Esophagus muscularis mucosa (tissue), 4 donors: Measurements from ENCODE around the gene PIGM. TPM values are rescaled to one million over a fixed set of nuclear protein-coding genes. Genes with fewer than 3 reads are reported as not detected.
"Not testable (repeated sequence)": the region's sequence is repeated elsewhere in the genome, so short reads cannot be mapped to it uniquely, and the experiment has no call there.

ENCODE experiments used
- DNase-seq: peaks from one replicate; pipeline ENCODE4 v3.0.0-alpha.2; 2017; ENCODE audit errors: extremely low spot score
- H3K27ac ChIP-seq, 4 donors: fragments of 200-600 bp; sonication (generic); replicated peaks in 1 of 4; 1 replicate in 3 of 4; 2 replicates in 1 of 4; pipeline ENCODE4 v1.5.1; 2016 to 2019; ENCODE audit warnings: mild to moderate bottlenecking in 1 of 4
- H3K27me3 ChIP-seq, 4 donors: fragments of 200-600 bp; sonication (generic); one replicate each; pipeline versions ENCODE4 v1.5.1 to v1.6.0; 2016 to 2019
- H3K36me3 ChIP-seq, 4 donors: fragments of 200-600 bp; sonication (generic); one replicate each; pipeline ENCODE4 v1.5.1; 2016 to 2019
- H3K4me1 ChIP-seq, 4 donors: fragments of 200-600 bp; sonication (generic); one replicate each; pipeline ENCODE4 v1.5.1; 2016 to 2019
- H3K4me3 ChIP-seq, 4 donors: fragments of 200-600 bp; sonication (generic); 1 replicate in 2 of 4; 2 replicates in 2 of 4; pipeline ENCODE4 v1.5.1; 2016 to 2019; ENCODE audit warnings: mild to moderate bottlenecking in 4 of 4, moderate library complexity in 1 of 4
- H3K9me3 ChIP-seq, 4 donors: fragments of 200-600 bp; sonication (generic); 1 replicate in 3 of 4; 2 replicates in 1 of 4; pipeline ENCODE4 v1.5.1; 2016 to 2019
- CTCF ChIP-seq, 3 experiments: fragments of 200-600 bp in 2 of 3; fragments of 450-650 bp in 1 of 3; sonication (generic) in 2 of 3; IDR thresholded peaks; one replicate each; pipeline ENCODE4 v1.5.1; 2017 to 2019; ENCODE audit warnings: antibody characterized with exemption in 3 of 3, mild to moderate bottlenecking in 2 of 3, moderate library complexity in 1 of 3
- EP300 ChIP-seq: sonication (generic); formaldehyde crosslinking; IDR thresholded peaks from one replicate; pipeline ENCODE4 v1.6.1; 2017; ENCODE audit warnings: antibody characterized with exemption
- POLR2A ChIP-seq: fragments of 450-650 bp; IDR thresholded peaks from one replicate; pipeline ENCODE4 v1.6.1; 2017; ENCODE audit warnings: antibody characterized with exemption, moderate library complexity, mild to moderate bottlenecking, low read depth
- POLR2AphosphoS5 ChIP-seq, 2 donors: sonication (generic); formaldehyde crosslinking; IDR thresholded peaks; one replicate each; pipeline ENCODE4 v1.6.1; 2017; ENCODE audit warnings: antibody characterized with exemption in 2 of 2
- WGBS: methylation state at CpG from one replicate; pipeline ENCODE4 v1.1.5; 2018; 5-methylcytosine and 5-hydroxymethylcytosine counted together
- intact Hi-C: fragments of 100-400 bp; cut with DNase I; formaldehyde crosslinking; loops from one replicate; pipeline ENCODE4 v1.15.1; 2023
- total RNA-seq, 4 donors: library from RNA; depleted of rRNA; stranded (reverse); fragments of >200 nt; gene quantifications; one replicate each; pipeline versions ENCODE4 v1.1.0 to v1.2.1, GENCODE V29; 2016

The PIGM gene
- total RNA-seq, 4 donors from 2014 or later = 2.8 to 4.9 (median 4.6) TPM

DNA sequence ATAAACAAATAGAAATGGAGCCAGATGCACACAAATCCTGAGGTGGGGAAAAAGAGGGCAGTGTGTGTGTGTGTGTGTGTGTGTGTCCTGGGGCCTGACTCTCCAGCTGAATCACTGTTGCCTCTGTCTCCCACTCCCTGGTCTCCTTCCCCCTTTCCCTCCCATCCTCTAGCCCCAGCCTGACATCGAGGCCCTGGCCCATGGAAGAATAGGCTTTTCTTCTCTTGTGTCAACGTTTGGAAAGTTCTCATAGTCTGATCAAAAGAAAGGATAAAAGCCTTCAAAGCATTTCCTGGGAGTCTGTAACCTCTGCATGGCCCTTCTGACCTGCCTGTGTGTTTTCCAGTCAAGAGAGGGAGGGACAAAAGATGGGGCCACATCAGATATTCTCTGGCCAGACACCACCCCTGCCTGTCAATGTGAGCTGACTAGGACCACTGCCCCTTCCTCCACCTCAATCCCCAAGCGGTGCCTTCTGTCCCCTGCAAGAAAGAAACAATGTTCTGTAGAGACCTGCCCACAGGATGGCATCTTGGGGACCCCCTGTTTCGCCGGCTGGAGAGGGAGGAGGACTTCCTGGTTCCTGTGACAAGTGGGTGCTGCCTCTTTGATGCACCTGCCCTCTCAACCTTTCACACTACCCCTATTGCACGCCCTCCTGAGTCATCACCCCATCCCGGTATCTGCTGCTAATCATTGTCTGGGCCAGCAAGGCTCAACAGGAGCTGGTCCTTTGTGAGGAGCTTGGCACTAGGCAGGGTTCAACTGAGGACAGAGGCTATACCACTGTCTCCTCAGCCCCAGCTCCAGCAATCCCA is 22.0 kb upstream of the PIGM start:
- DNase-seq = no peak
- H3K27ac ChIP-seq = no peak overlapping the region
- H3K27me3 ChIP-seq = peaks cover 0 to 45% (median 0%) of the 10 kb centered on the region in 4 donors
- WGBS = 61% methylated on average over 3 of the region's 7 CpGs
- intact Hi-C loops = no loop called here
- no peak for TF ChIP-seq POLR2A
- no peak for TF ChIP-seq EP300
- TF ChIP-seq CTCF (IDR thresholded peaks at IDR 0.05) = no peak
- no peak for TF ChIP-seq POLR2AphosphoS5 (IDR thresholded peaks at IDR 0.05)
- no peaks in the 10 kb centered on the region for H3K36me3 ChIP-seq
- no peaks in the 10 kb centered on the region for H3K9me3 ChIP-seq
- H3K4me3 ChIP-seq = no peak overlapping the region
- H3K4me1 ChIP-seq = no peaks in the 10 kb centered on the region

DNA sequence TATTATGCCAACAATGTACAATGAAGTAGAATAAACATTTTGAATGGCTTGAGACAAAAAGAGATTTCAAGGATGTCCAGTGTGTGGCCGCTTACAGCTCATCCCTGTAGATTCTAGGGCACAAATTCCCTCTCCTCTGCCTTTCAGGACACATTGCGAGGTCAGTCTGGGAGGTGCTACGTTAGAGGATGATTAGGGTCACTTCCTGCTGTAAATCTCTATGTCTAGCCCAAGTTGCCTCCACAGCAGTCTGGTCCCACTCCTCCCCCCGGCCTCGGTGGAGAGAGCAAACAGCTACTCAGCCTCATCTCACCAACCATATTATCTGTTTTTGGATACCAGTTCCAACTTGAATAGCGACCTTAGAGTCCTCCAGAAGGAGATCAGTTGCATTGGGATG is 21.1 kb upstream of the PIGM start:
- Histone ChIP-seq H3K27me3 (peaks cover 0 to 43% (median 0%) of the 10 kb centered on the region in 4 donors), H3K4me3 (no peak overlapping the region), H3K9me3 (no peaks in the 10 kb centered on the region), H3K4me1 (no peaks in the 10 kb centered on the region), H3K27ac (no peak overlapping the region), H3K36me3 (no peaks in the 10 kb centered on the region)
- no peak for DNase-seq
- 70% methylated on average over 6 of the region's 6 CpGs for WGBS
- intact Hi-C loops = no loop called here
- TF ChIP-seq POLR2AphosphoS5 (IDR thresholded peaks at IDR 0.05) = no peak
- no peak for TF ChIP-seq EP300
- no peak for TF ChIP-seq POLR2A
- TF ChIP-seq CTCF (IDR thresholded peaks at IDR 0.05) = no peak

- H3K27me3 ChIP-seq = peaks cover 0 to 26% (median 0%) of the 10 kb centered on the region in 4 donors
- intact Hi-C loops = no loop called here
- no peaks in the 10 kb centered on the region for H3K9me3 ChIP-seq
- no peak for DNase-seq
- H3K27ac ChIP-seq = no peak overlapping the region
- H3K36me3 ChIP-seq = no peaks in the 10 kb centered on the region
- H3K4me1 ChIP-seq = peaks cover 9 to 16% (median 14%) of the 10 kb centered on the region in 4 donors
- H3K4me3 ChIP-seq = no peak overlapping the region
- no peak for TF ChIP-seq EP300
- no peak for TF ChIP-seq POLR2AphosphoS5 (IDR thresholded peaks at IDR 0.05)
- TF ChIP-seq POLR2A = no peak
- no peak for TF ChIP-seq CTCF (IDR thresholded peaks at IDR 0.05)
- 70% methylated on average over 1 of the region's 1 CpG for WGBS
These were observed 18.8 kb upstream of the PIGM start for GRCh38 chr1:160050619-160051018.

GRCh38 chr1:160050182-160050581 is 18.4 kb upstream of the PIGM start:
- H3K9me3 ChIP-seq, intact Hi-C loops, H3K36me3 ChIP-seq, H3K4me3 ChIP-seq, H3K27ac ChIP-seq, DNase-seq: not testable (repeated sequence)
- peaks cover 9 to 16% (median 14%) of the 10 kb centered on the region in 4 donors for H3K4me1 ChIP-seq
- WGBS = 67% methylated on average over 2 of the region's 2 CpGs
- peaks cover 0 to 22% (median 0%) of the 10 kb centered on the region in 4 donors for H3K27me3 ChIP-seq

GRCh38 chr1:160049101-160049500 is 17.3 kb upstream of the PIGM start:
- H3K4me3 ChIP-seq = no peak overlapping the region
- H3K27me3 ChIP-seq = peaks cover 0 to 11% (median 0%) of the 10 kb centered on the region in 4 donors
- no peak overlapping the region for H3K27ac ChIP-seq
- DNase-seq = no peak
- intact Hi-C loops = no loop called here
- no peaks in the 10 kb centered on the region for H3K36me3 ChIP-seq
- H3K9me3 ChIP-seq = no peaks in the 10 kb centered on the region
- WGBS = 82% methylated on average over 3 of the region's 3 CpGs
- peaks cover 9 to 16% (median 14%) of the 10 kb centered on the region in 4 donors for H3K4me1 ChIP-seq
- no peak for TF ChIP-seq CTCF (IDR thresholded peaks at IDR 0.05)
- no peak for TF ChIP-seq EP300
- TF ChIP-seq POLR2AphosphoS5 (IDR thresholded peaks at IDR 0.05) = no peak
- no peak for TF ChIP-seq POLR2A
